ENCODE data around the gene PIGU.

The PIGU gene

DNA sequence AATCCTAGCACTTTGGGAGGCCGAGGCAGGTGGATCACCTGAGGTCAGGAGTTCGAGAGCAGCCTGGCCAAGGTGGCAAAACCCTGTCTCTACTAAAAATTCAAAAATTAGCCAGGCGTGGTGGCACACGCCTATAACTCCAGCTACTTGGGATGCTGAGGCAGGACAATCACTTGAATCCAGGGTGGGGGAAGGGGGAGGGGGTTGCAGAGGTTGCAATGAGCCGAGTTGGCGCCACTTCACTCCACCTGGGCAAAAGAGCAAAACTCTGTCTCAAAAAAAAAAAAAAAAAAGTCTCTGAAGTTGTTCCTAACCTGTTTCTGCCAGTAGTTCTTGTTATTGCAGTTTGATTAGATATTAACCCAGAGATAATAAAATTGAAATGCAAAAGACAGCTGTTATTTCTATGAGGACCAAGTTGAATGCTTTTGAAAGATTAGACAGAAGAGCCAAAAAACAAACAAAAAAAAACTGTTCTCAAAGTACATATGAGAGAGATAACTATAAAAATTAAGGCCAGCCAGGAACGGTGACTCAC lies 22.6 kb downstream of the PIGU start:
- DNase-seq: no peak

DNA sequence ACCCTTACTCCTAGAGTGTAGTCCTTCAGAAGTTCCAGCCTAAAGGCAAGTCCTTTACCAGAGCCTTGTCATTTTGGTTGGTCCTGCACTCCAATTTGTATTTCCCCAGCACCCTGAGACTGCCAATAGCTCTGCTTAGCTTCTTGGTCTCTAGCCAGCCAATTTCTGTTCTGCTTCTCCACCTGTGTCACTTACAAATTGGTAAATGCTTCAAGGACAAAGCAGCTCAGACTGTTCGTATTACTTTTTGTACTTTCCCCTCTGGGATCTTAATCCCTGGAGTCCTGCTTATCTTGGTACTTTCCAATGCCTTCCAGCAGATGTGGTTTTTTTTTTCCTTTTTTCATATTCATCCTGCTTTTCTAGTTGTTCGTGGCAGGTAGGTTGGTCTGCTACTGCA lies 25.7 kb downstream of the PIGU start:
- DNase-seq: no peak

DNA sequence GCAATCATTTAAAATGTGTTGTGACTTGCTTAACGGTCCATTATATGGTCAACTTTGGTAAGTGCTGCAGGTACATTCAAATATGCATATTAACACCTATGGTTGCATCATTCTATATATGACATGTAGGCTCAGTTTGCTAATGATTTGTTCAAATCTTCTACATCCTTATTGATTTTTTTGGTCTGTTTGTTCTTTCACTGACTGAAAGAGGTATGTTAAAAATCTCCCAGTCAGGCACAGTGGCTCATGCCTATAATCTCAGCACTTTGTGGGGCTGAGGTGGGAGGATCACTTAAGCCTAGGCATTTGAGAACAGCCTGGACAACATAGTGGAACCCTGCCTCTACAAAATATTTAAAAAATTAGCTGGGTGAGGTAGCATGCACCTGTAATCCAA lies 29.2 kb downstream of the PIGU start:
- no peak for DNase-seq

DNA sequence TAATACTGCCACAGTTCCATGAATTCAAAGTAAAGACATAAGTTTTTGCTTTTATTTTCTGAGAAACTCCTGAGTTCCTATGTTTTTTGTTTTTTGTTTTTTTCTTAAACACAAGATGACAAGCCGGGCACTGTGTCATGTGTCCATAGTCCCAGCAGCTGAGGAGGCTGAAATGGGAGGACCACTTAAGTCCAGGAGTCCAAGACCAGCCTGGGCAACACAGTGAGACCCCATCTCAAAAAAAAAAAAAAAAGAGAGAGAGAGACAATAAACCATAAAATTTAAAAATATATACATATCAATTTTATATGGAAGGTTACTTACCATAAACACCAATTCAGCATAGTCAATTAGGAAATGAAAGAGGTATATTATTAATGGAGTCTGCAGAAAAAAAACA lies 31.9 kb downstream of the PIGU start:
- DNase-seq: no peak

DNA sequence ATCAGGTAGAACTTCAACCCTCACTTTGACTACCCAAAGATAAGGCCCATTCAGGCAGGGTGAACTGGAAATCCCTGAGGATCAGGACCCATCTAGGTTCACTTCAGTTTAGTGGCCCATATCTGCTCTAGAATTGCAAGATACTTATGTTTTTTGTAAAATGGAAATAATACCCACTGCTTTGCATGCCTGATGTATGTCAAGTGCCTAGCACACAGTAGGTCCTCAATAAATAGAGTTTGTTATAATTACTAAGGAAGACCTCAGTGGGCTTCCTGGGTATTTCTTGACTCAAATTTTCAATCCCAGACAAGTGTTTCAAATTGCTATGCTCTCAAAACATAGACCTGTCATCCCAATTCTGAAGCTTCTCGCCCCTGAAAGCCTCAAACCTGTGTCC lies 32.5 kb downstream of the PIGU start:
- DNase-seq: no peak

DNA sequence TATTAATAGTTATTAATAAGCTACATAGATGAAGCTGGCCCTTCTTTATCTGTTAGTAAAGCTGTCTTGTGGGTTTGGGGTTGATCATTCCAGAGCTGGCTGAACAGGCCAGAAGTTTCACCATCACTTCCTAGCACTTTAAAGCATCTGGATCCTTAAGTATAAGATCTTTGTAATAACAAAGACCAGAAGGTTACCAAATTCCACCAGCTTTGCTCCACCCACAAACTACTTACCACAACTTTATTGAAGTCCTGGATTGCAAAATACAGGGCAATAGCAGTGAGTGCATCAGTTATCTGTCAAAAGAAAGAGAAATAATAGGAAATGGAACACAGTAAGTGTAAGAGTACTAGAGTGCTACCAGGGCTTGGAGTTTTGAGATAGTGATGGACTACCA lies 33.0 kb downstream of the PIGU start:
- DNase-seq: no peak

DNA sequence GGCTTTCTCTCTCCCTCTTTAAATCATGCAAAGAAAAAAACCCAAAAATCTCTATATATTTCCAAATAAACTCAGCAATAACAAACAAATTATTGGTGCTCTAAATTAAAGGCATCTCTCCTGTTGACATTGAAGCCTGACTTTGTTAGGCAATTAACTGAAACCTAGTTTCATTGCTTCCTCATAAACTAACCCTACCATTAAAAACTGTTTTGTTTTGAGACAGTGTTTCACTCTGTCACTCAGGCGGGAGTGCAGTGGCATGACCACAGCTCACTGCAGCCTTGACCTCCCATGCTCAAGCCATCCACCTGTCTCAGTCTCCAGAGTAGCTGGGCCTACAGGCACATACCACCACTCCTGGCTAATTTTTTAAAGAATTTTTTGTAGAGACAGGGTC lies 34.9 kb downstream of the PIGU start:
- no peak for DNase-seq

DNA sequence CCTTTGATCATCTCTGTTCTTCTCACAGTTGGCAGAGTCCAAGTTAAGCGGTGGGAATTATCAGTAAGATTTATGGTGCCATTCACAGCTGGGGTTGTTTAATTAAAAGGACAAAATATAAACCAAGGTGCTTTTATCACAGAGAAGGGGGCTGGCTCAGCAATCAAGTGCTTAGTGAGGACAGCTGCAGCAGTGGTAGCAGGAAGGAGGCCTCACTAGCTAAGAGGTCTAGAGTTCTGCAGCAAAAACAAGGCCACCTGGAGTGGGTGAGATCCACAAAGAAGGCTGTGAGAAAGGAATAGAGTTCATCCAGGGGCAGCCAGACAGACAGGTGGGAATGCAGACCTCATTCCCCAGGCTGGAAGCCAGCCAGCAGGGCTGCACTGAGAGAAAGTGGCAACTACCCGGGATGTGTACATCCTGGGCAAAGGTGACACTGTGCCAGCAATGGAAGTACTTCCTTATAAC lies 37.1 kb downstream of the PIGU start:
- peak; percentile 99 for DNase-seq

DNA sequence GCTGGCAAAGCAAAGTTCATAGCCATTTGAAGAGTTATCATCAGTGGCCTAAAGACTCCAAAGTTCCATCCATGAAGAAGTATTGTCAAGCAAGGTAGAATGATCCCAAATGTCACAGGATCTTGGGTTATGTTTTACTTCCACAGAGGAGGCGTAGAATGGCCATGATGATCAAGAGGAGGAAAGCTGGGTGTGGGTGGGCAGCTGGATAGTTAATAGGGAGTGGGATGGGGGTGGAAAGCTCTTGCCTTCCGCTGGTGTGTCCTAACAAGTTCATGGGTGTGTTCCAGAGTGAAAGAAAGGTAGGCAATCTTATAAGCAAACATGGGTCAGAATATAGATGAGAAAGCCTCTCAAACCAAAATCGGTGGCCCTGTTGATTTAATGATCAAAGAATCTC lies 38.4 kb downstream of the PIGU start:
- DNase-seq: no peak

DNA sequence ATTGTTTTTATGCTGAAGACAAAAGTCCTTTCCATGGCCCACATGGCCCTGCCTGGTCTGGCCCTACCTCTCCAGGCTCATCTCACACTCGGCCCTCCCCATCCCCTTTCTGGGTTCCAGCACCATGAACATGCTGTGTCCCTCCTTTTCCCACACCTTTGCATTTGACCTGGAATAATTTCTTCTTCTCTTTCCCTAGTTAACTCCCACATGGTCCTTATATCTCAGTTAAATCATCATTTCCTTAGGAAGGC lies 38.9 kb downstream of the PIGU start:
- no peak for DNase-seq

DNA sequence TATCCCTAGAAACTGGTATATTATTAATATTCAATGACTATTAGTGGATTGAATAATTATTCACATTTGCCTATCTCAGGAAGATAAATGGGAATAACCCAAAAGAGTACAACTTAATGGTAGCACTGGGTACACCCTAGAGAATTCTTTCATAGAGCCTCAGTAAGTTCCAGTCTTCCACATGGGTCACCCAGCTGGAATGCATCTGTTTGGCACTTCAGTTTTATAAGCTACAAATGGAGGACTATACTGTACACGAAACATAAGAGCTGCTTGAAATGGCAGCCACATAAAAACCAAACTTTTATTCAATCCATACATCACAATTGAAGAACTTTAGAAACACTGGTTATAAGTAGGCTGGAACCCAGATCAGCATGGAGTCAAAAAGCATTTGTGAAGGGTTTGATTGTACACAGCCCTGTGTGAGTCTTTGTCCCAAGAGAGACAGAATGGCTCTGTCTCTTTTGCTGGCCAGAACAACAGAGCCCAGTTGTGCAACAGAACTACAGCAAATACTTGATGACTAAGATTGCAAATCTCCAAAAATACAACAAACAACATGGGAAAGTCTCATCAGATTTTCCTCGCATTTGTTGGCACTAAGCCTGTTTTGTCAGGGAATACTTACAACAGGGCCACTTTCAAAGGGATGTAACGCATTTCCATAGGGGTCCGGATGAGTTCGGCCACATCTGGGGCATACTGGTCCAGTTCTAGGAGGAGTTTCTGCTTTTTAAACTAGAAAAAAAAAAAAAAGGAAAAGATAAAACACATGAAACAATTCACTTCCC lies 39.5 kb downstream of the PIGU start:
- DNase-seq: no peak

DNA sequence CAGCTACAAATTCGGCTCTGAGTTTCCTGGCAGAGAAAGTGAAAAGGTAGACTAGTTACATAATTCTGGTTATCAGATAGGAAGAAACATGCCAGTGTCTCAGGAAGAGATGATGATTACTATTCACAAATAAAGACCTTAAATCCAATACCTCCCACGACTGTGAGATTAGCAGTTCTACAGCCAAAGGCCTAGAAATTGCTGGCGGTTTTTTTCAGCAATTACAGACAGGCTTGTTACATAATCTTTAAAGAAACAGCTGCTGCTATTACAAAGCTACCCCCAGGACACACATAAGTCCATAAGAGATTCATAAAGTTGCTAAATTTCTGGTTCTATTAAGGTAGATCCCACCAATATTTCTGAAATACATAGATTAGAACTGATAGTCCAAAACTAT lies 40.2 kb downstream of the PIGU start:
- no peak for DNase-seq

DNA sequence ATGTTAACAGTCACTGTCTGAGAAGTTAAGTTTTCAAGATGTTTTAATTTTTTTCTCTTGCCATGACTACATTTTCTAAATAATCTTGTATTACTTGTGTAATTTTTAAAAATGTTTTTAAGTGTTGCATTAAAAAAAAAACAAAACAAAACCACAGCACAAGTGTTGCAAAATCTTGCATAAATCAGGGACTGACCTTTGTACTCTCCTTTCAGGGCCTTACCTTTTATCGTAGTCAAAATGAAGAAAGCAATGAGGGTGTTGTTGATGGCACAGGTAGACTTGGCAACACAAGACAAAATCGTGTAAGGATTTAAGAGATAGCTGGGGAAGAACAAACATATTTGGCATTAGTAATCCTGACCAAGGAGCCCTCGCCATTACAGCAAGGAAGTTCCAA lies 42.5 kb downstream of the PIGU start:
- DNase-seq: no peak

DNA sequence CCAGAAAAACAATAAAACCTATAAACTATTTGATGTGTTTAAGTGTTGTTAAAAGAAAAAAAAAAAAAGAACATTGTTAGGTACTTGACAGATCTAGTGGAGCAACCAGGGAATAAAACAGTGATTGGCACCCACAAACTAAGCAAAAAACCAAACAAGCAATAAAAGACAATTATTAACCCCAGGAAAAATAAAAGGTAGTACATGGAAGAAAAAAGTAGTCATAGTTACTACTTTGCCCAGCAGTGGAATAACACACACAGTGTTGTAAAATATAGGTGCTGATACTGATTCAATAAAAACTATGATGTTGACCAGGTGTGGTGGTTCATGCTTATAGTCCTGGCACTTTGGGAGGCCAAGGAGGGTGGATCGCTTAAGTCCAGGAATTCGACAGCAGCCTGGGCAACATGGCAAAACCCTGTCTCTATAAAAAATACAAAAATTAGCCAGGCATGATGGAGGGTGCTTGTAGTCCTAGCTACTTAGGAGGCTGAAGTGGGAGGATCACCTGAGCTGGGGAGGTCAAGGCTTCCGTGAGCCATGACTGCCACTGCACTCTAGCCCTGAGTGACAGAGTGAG lies 43.9 kb downstream of the PIGU start:
- DNase-seq: no peak

DNA sequence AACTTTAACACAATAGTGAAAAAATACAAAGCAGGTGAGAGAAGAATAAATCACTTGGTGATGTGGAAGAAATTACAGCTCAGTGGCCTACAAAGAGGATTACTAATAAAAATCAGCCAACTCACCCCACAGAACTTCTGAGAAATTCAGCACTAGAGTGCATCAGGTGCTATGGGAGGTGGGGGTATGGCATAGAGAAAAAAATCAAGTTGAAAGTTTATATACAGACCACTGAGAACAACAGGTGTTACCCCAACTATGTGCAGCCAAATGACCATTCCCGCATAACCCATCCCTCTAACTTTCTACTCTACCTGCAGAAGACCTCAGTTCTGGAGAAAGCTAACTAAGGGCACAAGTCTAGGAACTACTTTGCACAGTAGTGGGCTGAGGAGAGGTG lies 47.0 kb downstream of the PIGU start:
- DNase-seq: no peak

DNA sequence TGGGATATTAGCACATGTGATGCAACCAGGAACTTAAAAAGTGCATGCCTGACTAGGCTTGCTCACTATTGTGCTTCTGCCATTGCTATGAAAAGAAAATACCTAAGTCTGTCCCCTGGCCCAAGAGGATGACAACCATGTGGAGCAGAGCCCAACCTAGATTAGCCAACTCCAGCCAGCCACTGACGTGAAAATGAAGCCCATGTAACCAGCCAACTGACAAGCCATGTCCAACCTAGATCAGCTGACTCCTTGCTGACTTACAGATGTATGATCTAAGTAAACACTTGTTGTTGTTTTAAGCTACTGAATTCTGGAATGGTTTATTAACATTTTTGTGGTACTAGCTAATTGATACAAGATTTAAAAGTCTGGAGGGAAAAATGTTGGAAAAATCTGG lies 47.5 kb downstream of the PIGU start:
- DNase-seq: no peak

DNA sequence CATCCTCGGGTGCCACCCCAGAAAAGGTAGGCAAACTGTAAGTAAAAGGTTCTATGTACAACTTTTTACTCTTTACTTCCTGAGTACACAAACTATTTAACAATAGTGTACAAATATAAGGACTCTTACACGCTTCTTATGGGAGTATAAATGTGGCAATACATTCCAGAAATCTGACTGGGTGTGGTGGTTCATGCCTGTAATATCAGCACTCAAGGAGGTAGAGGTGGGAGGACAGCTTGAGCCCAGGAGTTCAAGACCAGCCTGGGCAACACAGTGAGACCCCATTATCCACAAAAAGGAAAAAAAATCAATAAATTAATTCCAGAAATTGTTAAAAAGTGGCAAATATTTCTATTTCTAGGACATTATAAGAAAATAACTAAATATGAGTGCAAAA lies 48.9 kb downstream of the PIGU start:
- DNase-seq: no peak

DNA sequence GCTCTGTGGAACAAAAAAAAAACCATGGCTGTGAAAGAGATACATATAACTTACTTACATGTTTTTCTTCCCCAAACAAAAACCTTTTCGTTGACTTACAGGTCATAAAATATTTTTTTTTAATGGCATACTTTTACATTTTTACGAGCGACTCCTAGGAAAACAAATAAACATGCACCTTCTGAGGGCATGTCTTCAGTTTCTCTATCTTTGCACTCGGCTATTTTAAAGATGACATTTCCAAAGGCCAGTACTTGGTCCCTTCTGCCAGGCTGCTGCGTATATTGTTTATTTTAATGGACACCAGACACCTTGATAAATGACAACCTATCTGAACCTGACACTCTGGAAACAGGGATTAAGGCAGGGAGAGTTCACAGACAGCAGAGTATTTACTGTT lies 49.4 kb downstream of the PIGU start:
- DNase-seq: no peak

DNA sequence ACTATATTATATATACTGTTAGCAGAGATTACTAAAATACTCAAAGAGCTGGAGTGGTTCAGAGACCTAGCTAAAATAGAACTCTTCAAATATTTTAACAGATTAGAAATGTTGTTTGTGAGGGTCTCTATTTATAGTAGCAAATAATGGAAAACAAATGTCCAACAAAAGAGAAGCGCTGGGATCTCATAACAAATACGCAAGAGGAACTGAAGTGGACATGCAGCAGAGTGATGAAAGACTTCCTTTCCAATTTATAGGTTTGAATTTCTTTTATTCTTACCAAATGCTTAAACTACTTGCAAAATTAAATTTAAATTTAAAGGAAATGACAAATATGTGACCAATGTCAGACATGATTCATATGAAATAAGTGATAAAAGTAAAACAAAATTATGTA lies 49.9 kb downstream of the PIGU start:
- DNase-seq: no peak

DNA sequence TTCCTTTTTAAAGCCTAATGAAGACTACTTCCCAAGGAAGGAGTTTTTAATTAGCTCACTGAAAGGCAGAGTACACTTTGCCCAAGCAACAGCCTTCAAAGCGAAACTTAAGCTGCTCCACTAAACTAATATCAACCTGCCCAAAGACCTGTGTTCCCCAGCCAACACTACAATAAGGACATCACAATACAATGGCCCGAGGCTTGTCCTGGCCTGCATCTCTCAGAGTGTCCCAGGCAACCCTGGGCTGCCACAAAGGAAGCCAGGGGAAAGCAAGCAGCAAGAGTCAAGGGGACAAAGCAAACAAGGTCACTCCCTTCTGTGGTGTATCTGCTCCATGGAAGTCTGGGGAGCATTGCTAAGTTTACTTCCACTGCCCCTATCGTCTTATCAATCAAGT lies 52.3 kb downstream of the PIGU start:
- DNase-seq: no peak

DNA sequence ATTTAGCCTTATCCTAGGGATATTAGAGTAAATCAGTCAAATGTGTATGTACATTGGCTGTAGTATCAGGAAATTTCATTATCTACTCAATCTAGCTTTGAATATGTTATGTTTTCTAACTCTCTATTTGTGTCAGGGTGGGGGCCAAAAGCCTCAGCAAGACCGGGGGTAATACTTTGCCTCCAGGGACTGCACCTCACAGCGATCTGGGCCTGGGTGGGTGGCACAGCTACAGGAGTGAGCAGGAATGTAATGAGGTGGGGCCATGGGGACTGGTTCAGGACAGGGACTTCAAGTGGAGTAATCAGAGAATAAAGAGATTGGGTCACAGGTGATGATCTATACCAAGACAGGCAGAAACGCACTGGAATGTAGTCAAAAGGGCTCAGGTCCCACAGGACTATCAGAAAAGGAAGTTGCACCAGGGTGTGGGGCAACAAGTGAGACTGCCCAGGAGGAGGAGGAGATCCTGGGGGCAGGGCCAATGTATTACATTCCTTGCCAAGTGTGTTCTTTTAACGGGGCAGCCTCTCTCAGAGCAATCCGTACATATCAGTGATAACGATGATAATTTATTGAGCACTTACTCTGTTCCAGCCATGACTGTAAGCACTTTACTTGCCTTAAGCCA lies 54.0 kb downstream of the PIGU start:
- DNase-seq: no peak

DNA sequence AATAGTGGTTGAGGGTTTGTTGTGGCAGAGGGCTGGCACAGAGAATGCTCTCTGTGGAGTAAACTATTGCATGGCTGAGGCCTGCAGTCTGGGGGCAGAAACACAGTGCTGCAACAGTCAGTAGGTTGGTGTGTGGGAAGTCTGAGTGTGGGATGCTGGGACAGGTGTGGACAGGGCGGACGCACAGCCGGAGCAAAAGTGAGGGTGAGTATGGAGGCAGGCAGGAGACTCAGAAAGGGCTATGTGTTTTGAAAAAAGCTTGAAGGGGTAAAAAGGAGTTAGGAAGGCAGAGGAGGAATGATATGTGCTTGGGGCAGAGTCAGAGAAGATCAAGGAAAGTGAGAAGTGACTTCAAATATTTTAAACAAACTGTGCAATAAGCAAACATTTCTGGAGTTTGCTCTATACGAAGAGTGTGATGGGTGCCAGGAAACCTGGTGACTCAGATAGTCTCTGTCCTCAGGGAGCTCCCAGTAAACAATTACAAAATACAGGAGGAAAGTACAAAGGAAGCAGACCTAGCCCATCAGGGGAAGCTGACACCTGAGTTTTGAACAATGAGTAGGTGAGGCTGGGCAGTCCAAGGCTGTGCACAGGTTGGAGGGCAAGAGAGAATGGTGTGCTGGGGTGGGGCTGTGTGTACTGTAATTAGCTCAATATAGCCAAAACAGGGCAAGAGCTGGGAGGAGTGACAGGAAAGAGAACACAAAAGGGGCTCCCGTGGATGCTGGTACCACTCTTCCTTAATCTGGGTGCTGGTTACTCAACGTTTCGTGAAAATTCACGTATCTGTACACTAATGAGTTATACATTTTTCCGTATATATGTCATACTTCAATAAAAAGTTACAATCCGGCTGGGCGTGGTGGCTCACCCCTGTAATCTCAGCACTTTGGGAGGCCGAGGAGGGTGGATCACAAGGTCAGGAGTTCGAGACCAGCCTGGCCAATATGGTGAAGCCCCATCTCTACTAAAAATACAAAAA lies 55.2 kb downstream of the PIGU start:
- DNase-seq: no peak

DNA sequence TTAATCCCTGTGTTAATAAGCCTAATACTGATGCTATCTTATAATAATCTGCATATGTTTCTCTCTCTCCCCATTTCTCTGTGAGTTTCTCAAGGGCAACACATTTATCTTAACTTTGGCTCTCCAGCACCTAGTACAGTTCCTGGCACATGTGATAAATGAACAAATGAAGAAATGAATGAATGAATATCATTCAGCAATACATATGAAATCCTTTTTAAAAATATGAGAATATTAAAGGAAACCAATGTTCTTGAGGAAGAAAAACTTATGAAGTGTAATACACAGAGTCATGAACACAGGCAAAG lies 55.9 kb downstream of the PIGU start:
- no peak for DNase-seq

DNA sequence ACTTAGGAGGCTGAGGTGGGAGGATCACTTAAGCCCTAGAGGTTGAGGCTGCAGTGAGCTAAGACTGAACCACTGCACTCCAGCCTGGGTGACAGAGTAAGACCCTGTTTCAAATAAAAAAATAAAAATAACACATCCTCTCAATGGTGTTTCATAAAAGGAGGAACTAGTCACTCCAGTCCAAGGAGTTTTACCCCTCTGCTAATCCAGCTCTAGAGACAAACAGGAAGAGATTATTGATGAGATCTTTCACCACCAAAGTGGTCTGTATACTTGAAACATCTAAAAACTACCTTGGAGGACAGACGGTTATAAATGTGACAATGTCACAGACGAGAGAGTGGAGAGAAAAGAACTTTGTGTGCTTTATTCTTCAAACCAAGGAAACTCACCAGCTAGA lies 58.2 kb downstream of the PIGU start:
- DNase-seq: no peak

Measured in NCI-H1417 treated with DMSO at 0.1 percent for 48 hours (cell line).